NCI-H2029 treated with DMSO at 0.1 percent for 48 hours (cell line): ENCODE data around the gene UCHL3.
"Not testable (repeated sequence)": the region's sequence is repeated elsewhere in the genome, so short reads cannot be mapped to it uniquely, and the experiment has no call there.

Experiments
- DNase-seq: peaks from one replicate; lab custom pipeline; 2025; lab: John Stamatoyannopoulos, UW

The UCHL3 gene

GRCh38 chr13:75549262-75550158 lies at the start of gene UCHL3:
Gene UCHL3, plus strand, starts transcription at chr13:75549791. Its CDS starts 30 bp downstream, at chr13:75549821.
- peak; percentile 44 for DNase-seq

DNA sequence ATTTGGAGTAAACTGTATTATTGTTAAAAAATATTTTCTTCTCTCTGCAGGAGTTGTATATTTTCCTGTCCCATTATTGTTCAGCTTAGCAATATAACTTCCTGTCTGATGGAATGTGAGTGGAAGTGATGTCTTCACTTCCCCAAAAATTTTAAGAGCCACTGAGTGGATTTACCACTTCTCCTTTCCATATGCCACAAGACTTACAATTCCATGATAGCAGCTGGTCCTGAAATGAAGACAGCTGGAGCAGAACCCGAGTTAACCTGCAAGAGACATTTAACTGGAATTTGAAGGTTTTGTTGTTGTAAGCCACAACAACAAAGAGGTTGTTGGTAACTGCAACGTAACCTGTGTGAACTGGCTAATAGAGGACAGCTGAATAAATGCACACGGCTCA lies 44.3 kb upstream of the UCHL3 start:
- no peak for DNase-seq

DNA sequence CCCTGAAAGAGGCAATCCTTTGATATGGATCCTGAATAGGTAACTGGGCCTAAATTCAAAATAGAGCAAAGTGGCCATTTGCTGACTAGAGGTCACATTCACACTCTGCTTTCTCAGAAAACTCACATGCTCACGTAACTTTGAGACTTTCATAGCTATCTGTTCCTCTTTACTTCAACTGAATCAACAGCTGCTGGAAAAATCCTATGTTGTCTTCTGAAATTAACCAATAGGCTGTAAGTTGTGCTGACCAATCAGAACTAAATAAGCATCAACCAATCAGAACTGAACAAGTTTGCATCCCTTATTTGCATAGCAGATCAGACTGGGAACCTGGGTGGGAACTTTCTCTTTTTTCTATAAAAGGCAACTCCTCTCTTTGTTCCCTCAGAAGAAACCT lies 43.6 kb upstream of the UCHL3 start:
- no peak for DNase-seq

GRCh38 chr13:75507027-75508001 lies 42.3 kb upstream of the UCHL3 start:
- no peak for DNase-seq

DNA sequence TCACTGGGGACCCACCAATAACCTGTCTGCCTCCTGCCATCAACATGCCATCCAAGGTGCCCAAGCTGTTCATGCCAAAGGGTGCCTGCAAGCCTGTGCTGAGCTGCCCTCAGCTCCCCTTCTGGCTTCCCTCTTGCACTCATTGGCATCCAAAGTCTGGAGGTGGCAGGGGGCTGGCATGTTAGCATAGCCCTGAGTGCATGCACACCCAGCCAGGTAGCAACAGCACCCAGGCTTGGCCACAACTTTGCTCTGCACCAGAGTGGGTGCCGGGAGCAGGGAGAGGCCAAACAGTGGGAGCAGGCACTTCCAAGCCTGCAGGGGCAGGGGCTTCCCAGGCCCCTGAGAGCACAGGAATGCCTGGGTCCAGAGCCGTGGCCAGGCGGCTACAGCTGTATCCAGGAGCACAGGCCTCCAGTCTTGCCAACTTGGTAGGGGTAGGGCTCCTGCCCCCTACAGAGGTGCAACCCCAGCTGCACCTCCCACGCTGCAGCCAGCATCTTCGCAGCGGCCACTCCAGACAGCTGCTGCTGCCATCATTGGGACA lies 41.5 kb upstream of the UCHL3 start:
- no peak for DNase-seq

GRCh38 chr13:75511051-75511625 lies 38.5 kb upstream of the UCHL3 start:
- no peak for DNase-seq

GRCh38 chr13:75512253-75512652 lies 37.3 kb upstream of the UCHL3 start:
- DNase-seq, result no peak

GRCh38 chr13:75513271-75513670 lies 36.3 kb upstream of the UCHL3 start:
- no peak for DNase-seq

- DNase-seq, result no peak
Observed at GRCh38 chr13:75514080-75514995, 35.3 kb upstream of the UCHL3 start.

DNA sequence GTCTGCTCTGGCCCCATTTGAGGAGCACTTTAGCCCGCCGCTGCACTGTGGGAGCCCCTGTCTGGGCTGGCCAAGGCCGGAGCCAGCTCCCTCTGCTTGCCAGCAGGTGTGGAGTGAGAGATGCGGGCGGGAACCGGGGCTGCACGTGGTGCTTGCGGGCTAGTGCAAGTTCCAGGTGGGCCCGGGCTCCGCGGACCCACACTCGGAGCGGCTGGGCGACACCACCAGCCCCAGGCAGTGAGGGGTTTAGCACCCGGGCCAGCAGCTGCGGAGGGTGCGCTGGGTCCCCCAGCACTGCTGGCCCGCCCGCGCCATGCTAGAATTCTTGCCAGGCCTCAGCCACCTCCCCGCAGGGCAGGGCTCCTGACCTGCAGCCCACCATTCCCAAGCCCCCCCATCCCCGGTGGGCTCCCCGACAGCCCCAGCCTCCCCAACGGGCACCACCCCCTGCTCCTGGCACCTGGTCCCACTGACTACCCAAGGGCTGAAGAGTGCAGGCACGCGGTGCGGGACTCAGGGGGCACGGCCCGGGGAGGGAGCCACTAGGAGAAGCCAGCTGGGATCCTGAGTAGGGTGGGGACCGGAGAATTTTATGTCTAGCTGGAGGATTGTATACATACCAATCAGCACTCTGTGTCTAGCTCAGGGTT lies 31.0 kb upstream of the UCHL3 start:
- no peak for DNase-seq

DNA sequence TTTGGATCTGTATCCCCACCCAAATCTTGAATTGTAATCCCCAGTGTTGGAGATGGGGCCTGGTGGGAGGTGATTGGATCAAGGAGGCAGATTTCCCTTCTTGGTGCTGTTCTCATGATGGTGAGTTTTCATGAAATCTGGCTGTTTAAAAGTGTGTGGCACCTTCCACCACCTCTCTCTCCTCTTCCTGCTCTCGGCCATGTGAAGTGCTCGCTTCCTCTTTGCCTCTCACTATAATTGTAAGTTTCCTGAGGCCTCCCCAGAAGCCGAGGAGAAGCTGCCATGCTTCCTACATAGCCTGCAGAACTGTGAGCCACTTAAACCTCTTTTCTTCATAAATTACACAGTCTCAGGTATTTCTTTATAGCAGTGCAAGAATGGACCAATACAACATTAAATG lies 27.6 kb upstream of the UCHL3 start:
- DNase-seq, result no peak

- DNase-seq, result no peak
Observed at GRCh38 chr13:75530549-75530961, 19.0 kb upstream of the UCHL3 start.

DNA sequence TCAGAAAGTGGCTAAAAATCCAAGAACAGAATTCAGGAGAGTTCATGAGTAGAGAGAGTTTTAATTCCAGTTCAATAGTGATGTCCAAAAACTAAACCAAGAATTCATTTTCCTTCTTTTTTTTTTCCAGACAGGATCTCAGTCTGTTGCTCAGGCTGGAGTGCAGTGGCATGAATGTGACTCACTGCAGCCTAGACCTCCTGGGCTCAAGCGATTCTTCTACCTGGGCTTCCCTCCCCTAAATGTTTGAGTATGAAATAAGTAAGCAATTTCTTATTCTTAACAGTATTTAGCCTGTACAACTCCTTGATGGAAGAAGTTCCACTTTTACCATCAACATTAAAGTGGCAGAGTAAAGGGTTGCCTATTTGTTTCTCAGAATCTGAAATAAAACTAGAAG lies 15.7 kb upstream of the UCHL3 start:
- no peak for DNase-seq

DNA sequence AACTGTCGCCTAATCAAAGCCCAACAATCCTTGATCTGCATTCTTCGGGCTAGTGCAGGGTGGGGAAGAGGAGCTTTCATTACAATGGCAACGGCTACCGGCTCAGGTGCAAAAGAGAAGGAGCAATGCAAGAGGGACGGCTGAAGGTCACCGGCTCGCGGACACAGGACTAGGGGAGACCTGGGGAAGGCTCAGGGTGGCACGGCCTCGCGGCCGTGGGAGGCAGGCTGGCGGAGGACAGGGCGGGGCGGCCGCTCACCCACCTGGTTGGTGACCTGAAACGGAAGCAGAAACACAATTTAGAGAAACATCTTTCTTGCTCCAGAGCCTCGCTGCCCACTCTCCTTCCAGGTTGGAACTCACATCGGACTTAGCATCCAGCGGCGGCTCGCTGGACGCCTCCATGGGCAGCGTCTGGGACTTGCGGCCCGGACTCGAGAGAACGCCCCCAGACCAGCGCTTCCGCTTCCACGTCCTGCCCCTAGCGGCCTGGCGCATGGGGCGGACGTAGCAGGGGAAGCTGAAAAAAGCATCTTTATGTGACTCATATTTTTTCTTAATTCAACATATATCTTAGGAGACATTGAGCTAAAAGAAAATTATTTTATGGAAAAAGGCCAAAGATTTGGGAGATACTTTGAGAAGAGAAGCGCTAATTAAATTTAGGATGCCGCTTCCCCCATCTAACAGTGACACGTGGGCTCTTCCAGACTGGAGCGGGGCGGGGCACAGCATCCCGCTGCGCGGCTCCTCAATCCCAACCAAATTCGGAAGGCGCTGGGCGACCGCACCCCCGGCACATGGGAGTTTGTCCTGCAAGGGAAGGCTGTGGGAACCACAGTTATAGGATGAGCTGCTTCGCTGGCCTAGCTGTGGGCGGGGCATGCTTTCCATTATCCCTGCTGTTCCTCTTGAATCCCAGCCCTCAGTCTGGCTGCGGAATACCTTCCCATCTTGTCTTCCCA lies 11.9 kb upstream of the UCHL3 start, which contains the start of gene COMMD6:
Gene COMMD6, minus strand, starts transcription at position 441 of the 965 bp plus-strand sequence. Its CDS starts 36 bp downstream, at position 405.
- DNase-seq, result peak; percentile 43

GRCh38 chr13:75541287-75541686 lies 8.3 kb upstream of the UCHL3 start:
- no peak for DNase-seq

DNA sequence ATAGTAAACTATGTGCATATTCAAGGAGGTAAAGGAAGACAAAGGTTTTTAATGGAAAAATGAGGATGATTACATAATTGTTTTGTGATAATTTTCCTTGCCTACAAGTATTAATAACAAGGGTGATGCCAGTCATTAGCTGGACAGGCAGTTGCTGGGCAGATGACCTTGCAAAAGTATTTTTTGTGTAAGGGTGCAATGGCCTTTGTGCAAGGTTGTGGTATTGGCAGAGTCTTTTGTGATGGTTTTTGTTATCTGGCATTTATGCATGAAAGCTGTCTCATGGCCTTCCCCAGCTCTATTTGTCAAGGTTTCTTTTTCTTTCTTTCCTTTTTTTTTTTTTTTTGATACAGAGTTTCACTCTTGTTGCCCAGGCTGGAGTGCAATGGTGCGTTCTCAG lies 7.6 kb upstream of the UCHL3 start:
- DNase-seq, result no peak

DNA sequence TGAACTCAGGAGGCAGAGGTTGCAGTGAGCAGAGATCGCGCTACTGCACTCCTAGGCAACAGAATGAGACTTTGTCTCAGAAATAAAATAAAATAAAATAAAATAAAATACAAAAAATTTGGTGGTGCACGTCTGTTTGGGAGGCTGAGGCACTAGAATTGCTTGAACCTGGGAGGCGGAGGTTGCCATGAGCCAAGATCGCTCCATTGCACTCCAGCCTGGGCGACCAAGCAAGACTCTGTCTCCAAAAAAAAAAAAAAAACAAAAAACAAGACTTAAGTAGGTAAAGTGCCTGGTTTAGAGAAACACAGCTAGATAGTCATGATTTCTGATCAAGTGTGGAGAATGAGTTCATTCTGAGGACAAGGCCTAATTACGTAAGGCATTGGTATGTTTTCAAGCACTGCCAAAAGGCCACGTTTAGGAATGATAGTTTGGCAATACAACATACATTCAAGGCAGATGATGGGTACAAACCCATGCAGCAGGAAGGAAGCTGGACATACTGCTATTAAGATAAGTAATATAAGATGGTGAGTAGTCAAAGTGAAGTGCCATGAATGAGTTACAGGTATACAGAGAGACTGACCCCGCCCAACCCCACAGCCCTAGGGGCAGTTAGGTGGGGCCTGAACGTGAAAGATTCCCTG lies 4.8 kb upstream of the UCHL3 start:
- no peak for DNase-seq

- DNase-seq, result not testable (repeated sequence)
Observed at GRCh38 chr13:75545386-75545785, 4.2 kb upstream of the UCHL3 start.

- no peak for DNase-seq
Observed at GRCh38 chr13:75547917-75548316, 1.7 kb upstream of the UCHL3 start.
